GM19023 (cell line): ENCODE measurements around the gene MSTO1.
"Not testable (repeated sequence)": the region's sequence is repeated elsewhere in the genome, so short reads cannot be mapped to it uniquely, and the experiment has no call there.

Experiments used
- ATAC-seq: cut with Tn5 transposase; IDR thresholded peaks from one replicate; pipeline ENCODE4 v1.9.1; 2021; ENCODE audit warnings: mild to moderate bottlenecking, moderate library complexity; ENCODE audit not compliant: unreplicated experiment

MSTO1 gene

GRCh38 chr1:155610257-155610647, 234 bp downstream of the MSTO1 start:
- ATAC-seq, result peak; percentile 26

DNA sequence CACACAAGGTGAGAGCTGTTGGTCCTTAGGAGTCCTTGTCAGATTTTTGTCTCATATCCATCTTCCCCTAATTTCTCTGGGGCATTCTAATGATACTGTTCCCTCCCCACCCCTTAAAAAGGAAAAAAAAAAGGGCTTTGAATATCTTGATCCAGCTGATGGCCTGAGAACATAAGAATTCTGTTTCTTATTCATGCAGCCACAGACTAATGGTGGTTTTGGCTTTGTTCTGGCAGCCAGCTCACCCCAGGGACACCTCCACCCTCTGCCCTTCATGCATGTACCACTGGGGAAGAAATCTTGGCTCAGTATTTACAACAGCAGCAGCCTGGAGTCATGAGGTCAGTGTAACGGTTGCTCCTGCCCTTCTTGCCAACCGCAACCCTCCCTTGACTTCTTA, 3.2 kb downstream of the MSTO1 start:
- not testable (repeated sequence) for ATAC-seq

DNA sequence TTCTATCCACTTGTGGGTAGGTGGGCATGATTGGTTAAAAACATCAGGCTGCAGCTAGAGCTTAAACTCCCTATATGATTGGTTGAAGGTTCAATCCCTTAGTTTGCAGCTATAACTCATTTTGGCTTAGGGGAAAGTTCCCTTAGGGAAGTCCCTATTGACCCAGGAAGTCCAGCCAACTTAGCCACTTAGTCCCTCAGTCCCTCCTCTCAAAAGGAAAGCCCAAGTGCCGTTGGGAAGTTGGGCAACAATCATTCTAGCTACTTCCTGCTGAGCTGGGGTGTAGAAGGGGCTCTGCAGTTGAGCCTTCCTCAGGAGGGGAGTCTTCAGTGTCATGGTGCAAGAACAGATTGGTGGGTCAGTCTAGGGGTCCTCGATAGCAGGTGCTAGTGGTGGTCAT, 12.2 kb downstream of the MSTO1 start:
- no peak for ATAC-seq

DNA sequence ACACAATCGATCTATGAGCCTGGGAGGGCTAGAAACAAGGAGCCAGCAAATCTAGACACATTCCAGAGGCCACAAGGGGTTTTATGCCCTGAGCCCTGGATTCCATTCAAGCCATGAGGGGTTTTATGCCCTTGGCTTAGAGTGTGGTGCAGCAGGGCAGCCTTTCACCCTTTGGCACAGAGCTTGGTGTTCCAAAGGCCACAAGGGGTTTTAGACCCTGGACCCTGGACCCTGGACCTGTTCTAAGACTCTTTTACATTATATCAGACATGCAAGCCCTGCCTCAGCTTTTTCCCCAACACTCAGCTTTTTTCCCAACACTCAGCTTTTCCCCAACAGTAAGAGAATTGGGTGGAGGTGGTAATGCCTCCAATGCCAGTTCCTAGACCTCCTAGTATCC, 13.3 kb downstream of the MSTO1 start:
- no peak for ATAC-seq

GRCh38 chr1:155626428-155626827, 16.4 kb downstream of the MSTO1 start:
- not testable (repeated sequence) for ATAC-seq

- no peak for ATAC-seq
These were observed 26.6 kb downstream of the MSTO1 start for GRCh38 chr1:155636397-155637153.

DNA sequence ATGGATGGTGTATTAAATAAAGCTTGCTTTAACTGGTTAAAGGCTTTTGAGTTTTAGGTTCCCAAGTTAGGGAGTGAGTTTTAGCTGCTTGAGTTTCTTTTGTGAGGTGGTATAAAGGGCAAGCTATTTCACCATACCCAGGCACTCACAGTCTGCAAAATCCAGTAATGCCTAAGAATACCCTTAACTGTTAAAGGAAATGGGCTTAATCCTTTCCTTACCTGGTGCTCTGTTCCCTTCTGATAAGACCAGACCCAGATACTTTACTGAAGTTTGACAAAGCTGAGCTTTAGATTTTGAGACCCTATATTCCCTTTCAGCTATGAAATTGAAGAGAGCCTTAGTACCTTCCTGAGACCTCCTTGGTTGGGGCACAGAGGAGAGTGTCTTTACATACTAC, 30.3 kb downstream of the MSTO1 start:
- ATAC-seq, result no peak

- not testable (repeated sequence) for ATAC-seq
These were observed 32.7 kb downstream of the MSTO1 start for GRCh38 chr1:155642559-155643180.

DNA sequence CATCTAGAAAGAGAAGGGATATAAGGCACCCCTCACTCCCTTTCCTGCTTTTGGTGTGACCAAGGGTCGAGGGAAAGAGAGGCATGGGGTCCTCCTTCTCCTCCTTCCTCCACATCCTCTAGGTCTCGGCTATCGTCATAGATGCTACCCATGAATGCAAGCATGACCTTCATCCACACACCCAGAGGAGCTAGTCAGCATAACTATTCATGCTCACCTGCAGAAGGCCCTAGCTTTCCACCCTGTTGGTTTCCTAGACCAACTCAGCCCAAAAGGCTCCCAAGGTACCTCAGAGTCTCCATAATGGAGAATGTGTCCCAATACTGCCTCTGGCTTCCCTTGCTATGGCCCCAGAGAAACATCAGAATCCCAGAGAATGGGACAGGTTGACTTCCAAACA, 33.2 kb downstream of the MSTO1 start:
- no peak for ATAC-seq

- ATAC-seq, result no peak
These were observed 35.1 kb downstream of the MSTO1 start for GRCh38 chr1:155645034-155645598.

DNA sequence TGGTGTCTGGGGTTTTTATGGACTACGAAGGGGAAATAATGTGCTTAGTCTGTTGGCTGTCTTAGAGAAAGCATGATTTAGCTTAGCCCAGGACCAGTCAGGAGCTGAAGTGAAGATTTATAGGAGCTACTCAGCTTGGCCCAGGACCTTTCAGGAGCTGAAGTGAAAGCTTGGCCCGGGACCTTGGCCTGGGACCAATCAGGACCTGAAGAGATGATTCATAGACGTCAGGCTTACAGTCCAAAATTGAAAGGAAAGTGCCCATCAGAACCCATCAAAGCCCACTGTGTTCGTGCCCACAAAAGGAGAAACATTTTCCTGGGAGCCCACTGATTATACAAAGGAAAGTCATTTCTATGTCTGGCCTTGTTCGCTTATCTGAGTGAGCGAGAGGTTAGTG, 35.6 kb downstream of the MSTO1 start:
- ATAC-seq, result no peak

GRCh38 chr1:155646307-155646706, 36.3 kb downstream of the MSTO1 start:
- no peak for ATAC-seq

DNA sequence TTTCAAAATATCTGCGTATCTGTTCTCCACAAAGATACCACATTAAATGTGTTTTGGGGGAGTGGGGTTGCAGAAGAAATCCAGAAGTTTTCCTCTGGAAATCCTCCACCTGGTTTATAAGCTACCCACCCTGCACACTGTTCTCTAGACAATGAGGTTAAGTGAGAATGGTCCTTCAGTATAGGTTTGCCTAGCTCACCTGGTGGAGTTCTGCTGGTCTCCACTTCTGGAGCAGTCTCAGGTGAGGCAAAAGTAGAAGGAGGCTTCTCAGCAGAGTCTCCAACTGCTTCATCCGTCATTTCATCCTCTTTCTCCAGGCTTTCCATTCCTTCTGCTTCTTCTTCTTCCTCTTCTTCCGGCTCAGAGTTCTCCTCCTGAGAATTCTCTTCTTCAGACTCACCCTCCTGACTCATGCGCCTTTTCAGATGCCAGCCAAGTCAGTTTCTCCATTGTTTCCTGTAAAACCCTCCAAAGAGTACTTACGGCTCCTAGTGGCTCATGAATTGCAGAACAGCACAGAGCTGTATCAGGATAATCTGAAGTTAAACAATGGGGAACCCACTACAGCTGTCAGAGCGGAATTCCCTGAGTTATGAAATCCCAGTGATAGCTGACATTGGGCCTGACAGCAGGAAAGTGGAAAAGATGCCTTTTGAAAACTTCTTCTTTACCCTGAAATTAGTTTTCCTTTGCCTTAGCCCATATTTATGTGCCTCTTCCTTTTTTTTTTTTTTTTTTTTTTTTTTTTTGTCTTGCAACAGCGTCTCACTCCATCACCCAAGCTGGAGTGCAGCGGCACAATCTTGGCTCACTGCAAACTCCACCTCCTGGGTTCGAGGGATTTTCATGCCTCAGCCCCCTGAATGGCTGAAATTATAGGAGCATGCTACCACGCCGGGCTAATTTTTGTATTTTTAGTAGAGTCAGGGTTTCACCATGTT, 38.5 kb downstream of the MSTO1 start:
- no peak for ATAC-seq

DNA sequence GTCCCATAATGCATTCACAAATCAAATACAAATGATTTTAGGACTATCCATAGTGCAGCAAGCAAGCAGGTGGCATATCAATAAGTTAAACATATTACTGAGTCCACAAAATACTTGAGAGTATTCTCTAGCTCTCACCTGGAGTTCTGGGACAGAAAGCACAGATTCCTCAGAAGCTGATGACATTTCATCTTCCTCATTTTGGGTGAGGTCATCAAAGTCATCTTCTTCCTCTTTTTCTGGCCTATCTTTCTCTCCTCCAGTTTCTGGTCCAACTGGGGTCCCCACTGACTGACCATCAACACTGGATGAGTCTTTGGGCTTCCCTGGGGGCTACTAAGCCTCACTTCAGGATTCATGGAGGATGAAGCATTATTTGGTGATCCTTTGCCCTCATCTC, 39.7 kb downstream of the MSTO1 start:
- ATAC-seq, result no peak

- ATAC-seq, result no peak
These were observed 40.3 kb downstream of the MSTO1 start for GRCh38 chr1:155650231-155650757.

DNA sequence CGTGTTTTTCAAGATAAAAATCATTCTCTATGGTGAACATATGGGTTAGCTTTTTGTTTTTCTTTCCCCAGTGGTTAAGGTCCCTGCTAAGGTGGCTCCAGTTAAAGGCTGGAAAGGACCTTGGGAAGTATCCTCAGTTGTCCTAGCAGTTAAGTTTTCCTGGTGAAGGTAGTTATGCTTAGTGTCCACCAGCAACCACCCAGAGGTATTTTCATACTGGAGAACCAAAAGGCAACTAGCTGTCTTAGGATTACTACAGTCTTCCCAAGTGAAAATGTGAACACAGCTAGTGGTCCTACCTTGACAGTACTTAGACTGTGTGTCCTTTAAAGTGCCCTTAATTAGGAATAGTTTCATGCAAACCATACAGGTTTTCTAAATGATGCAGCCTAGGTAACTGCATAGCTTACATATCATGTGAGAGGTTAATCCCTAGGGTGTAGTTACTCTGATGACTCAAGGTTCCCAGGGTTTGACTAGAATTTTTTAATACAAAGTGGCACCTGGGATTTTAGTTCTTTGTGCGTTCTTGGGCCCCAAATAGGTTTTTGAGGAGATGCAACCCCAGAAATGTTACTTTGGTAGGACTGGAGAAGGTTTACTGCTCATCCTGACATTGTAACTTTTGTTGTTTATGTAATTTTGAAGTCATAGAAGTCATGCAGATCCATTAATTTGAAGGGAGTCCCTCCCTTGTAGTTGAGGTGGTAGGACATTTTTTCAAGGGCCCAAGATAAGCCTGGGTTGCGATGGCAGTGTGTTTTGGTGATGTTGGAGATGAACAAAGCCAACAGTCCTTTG, 42.0 kb downstream of the MSTO1 start:
- no peak for ATAC-seq

- ATAC-seq, result no peak
These were observed 42.9 kb downstream of the MSTO1 start for GRCh38 chr1:155652951-155653350.

DNA sequence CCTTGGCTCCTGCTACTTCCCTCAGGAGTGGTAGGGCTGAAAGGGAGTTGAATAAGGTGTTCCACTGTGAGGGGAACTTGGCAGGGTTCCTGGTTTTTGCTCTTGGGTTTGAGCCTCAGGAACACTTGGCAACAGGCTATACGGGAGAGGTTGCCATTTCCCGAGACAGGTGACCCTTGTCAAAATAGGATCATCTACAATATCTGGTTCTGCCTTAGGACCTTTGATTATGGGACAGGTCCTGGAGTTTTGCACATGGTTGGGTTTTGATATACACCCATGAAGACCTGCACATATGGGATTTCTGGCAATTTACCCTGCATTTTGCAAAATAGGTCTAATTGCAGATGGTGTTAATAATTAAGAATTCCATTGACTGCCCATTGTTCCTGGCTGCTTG, 47.4 kb downstream of the MSTO1 start:
- no peak for ATAC-seq

- ATAC-seq, result not testable (repeated sequence)
These were observed 51.2 kb downstream of the MSTO1 start for GRCh38 chr1:155661239-155661638.
